GM18507 (cell line): ENCODE measurements around the gene CIAPIN1.

Experiments used
- DNase-seq: peaks from one replicate; pipeline ENCODE4 v3.0.0; 2011; ENCODE audit warnings: low read depth; ENCODE audit not compliant: insufficient read length; ENCODE audit errors: extremely low spot score
- FAIRE-seq: peaks from 2 replicates; lab custom pipeline; 2011; peaks lifted over from hg19 to GRCh38; lab: Jason Lieb, UNC

The CIAPIN1 gene

DNA sequence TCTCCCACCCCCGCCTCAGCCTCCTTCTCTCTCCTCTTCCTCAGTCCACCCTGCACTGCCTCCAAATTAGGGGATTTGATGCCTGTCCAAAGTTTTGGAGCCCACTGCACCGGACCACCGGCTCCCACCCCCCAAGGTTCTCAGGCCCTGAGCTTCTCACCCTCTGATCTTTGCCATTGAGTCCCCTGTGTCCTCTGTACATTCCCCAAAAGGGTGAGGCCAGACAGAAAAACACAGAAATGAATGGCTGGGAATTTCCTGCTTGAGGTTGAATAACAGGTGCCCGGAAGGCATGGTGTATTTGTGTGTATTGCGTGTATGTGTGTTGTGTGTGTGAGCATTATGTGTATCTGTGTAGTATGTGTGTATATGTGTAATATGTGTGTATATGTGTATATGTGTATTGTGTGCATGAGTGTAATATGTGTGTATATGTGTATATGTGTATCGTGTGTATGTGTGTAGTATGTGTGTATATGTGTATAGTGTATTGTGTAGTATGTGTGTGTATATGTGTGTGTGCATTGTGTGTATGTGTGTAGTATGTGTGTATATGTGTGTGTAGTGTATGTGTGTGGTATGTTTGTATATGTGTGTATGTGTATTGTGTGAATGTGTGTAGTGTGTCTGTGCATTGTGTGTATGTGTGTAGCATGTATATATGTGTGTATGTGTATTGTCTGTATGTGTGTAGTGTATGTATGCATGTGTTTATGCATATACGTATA is 58.7 kb downstream of the CIAPIN1 start:
- no peak for DNase-seq
- FAIRE-seq, result peak; percentile 77

DNA sequence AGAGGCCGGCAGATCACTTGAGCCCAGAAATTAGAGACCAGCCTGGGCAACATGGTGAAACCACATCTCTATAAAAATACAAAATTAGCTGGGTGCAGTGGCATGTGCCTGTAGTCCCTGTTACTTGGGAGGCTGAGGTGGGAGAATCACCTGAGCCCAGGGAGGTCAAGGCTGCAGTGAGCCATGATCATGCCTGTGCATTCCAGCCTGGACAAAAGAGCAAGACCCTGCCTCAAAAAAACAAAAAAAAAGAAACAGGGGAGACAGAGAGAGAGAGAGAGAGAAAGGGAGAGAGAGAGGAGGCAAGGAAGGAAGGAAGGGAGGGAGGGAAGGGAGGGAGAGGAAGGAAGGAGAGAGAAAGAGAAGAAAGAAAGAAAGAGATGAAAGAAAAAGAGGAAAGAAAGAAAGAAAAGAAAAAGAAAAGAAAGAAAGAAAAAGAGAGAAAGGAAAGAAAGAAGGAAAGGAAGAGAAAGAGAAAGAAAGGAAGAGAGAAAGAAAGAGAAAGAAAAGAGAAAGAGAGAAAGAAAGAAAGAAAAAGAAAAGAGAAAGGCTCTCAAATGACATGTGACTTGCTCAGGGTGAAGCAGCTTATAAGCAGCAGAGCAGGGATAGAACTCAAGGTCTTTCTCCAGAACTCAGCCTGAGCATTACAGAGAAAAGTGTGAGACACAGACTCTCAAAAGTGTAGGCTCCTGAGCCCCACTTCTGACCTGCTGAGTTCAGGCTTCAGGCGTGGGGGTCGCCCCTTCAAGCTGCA is 59.4 kb downstream of the CIAPIN1 start:
- DNase-seq (no peak), FAIRE-seq (no peak)

DNA sequence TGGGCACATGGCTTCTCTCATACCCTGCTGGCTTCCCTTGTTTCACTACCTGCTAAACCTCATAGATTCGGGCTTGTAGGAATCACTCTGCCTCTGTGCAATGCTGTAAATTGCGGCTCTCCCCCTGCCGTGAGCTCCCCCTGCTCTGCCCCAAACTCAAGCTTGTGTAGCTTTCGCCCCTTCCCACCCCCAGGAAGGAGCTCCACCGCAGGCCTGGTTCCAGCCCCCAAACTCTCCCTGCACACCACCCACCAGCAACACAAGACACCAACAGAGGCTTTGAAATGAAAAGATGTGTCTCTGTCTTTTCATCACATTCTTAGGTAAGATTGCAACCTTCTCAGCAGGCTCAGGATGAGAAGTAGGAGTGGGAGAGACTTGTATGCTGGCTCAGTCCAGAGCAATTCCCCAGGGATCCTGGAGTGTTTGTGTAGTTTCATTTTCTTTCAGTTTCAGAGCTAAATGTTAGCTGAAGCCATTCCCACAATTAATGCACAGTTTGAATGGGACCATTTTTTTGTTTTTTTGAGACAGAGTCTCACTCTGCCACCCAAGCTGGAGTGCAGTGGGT is 60.7 kb downstream of the CIAPIN1 start:
- DNase-seq (no peak), FAIRE-seq (no peak)

- no peak for DNase-seq
- FAIRE-seq, result no peak
These were observed 62.1 kb downstream of the CIAPIN1 start for GRCh38 chr16:57385083-57385482.

- no peak for DNase-seq
- no peak for FAIRE-seq
These were observed 62.7 kb downstream of the CIAPIN1 start for GRCh38 chr16:57384248-57385070.

GRCh38 chr16:57383276-57384247 is 63.6 kb downstream of the CIAPIN1 start:
- FAIRE-seq, result no peak
- no peak for DNase-seq

- FAIRE-seq (no peak), DNase-seq (no peak)
These were observed 64.5 kb downstream of the CIAPIN1 start for GRCh38 chr16:57382535-57383275.

DNA sequence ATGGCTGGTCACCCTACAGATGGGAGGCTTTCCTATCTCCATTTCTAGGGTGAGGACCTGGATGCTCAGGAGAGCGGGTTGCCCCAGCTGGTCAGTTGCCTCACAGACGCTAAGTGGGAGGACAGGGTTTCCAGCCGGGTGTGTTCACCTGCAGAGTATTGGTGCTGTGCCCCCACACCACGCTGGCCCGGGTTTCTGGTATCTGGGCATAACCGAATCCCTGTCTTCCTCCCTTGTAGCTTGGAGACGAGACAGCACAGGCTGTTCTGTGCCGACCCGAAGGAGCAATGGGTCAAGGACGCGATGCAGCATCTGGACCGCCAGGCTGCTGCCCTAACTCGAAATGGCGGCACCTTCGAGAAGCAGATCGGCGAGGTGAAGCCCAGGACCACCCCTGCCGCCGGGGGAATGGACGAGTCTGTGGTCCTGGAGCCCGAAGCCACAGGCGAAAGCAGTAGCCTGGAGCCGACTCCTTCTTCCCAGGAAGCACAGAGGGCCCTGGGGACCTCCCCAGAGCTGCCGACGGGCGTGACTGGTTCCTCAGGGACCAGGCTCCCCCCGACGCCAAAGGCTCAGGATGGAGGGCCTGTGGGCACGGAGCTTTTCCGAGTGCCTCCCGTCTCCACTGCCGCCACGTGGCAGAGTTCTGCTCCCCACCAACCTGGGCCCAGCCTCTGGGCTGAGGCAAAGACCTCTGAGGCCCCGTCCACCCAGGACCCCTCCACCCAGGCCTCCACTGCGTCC is 65.2 kb downstream of the CIAPIN1 start:
- DNase-seq (no peak), FAIRE-seq (no peak)

- peak; percentile 33 for FAIRE-seq
- no peak for DNase-seq
These were observed 66.3 kb downstream of the CIAPIN1 start for GRCh38 chr16:57380671-57381462.

DNA sequence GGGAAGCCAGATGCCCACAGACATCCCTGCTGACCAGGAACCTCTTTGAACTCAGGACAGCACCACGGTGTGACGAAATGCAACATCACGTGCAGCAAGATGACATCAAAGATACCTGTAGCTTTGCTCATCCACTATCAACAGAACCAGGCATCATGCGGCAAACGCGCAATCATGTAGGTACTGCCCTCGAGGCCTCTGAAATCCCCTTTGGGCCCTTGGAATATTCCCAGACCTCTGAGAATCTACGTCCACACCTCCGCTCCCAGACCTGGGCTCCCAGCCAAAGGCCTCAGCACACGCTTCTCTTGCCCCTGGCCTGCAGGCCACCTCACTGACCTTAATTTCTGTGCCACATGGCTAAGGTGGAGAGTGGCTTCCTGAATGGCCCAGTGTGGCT is 67.6 kb downstream of the CIAPIN1 start:
- no peak for FAIRE-seq
- no peak for DNase-seq
